GM12864 (cell line): Measurements from ENCODE around the gene ADAMTS2.

Experiments used
- DNase-seq: peaks from one replicate; pipeline ENCODE4 v3.0.0-alpha.2; 2011; ENCODE audit warnings: low read depth
- H3K4me3 ChIP-seq: 2 replicates; pipeline ENCODE4 v1.5.1; 2011; ENCODE audit warnings: mild to moderate bottlenecking, low read depth, low read length, control low read depth
- CTCF ChIP-seq: IDR thresholded peaks from 2 replicates; pipeline ENCODE4 v1.5.1; 2011; ENCODE audit warnings: low read depth, mild to moderate bottlenecking, moderate library complexity, low read length, control low read depth, inconsistent platforms; ENCODE audit errors: missing control alignments

ADAMTS2 gene

GRCh38 chr5:179266291-179267070 is 78.8 kb downstream of the ADAMTS2 start:
- H3K4me3 ChIP-seq = no peak overlapping the region
- DNase-seq = no peak
- no peak for TF ChIP-seq CTCF

GRCh38 chr5:179265514-179266290 is 79.6 kb downstream of the ADAMTS2 start:
- no peak for TF ChIP-seq CTCF
- H3K4me3 ChIP-seq = no peak overlapping the region
- DNase-seq = no peak

GRCh38 chr5:179264783-179265513 is 80.3 kb downstream of the ADAMTS2 start:
- no peak for DNase-seq
- H3K4me3 ChIP-seq = no peak overlapping the region
- no peak for TF ChIP-seq CTCF

GRCh38 chr5:179264053-179264782 is 81.0 kb downstream of the ADAMTS2 start:
- TF ChIP-seq CTCF = no peak
- DNase-seq = no peak
- no peak overlapping the region for H3K4me3 ChIP-seq

- no peak for TF ChIP-seq CTCF
- no peak for DNase-seq
- H3K4me3 ChIP-seq = no peak overlapping the region
Observed at GRCh38 chr5:179263391-179264052, 81.7 kb downstream of the ADAMTS2 start.
